ENCODE results near the gene ATP1A2.

Gene ATP1A2

DNA sequence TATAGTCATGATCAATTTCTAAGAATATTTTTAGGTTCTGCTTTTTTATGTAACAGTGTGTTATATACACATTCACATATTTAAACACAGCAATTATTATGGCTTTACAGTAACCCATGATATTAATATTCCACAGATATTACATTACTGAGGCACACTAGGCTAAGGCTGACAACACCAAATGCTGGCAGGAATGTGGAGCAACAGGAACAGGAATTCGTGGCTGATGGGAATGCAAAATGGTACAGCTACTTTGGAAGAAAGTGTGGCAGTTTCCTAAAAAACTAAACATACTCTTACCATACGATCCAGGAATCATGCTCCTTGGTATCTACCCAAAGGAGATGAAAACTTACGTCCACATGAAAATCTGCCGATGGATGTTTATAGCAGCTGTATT, 36.1 kb upstream of the ATP1A2 start:
- no peak overlapping the region for H3K27ac ChIP-seq
- CTCF ChIA-PET: interaction anchor here (0.5 to 5.1 kb wide), 6 partner anchors 10 to 507 kb away, joined by 3 to 47 read pairs (median 3); no protein-coding TSS in a partner anchor
- no peak for TF ChIP-seq CTCF (conservative IDR thresholded peaks at IDR 0.05; ENCODE audit: low read depth)
- POLR2A ChIA-PET (ENCODE audit: low non-redundant PET): no interaction called here
- DNase-seq (ENCODE audit: low spot score): no peak

DNA sequence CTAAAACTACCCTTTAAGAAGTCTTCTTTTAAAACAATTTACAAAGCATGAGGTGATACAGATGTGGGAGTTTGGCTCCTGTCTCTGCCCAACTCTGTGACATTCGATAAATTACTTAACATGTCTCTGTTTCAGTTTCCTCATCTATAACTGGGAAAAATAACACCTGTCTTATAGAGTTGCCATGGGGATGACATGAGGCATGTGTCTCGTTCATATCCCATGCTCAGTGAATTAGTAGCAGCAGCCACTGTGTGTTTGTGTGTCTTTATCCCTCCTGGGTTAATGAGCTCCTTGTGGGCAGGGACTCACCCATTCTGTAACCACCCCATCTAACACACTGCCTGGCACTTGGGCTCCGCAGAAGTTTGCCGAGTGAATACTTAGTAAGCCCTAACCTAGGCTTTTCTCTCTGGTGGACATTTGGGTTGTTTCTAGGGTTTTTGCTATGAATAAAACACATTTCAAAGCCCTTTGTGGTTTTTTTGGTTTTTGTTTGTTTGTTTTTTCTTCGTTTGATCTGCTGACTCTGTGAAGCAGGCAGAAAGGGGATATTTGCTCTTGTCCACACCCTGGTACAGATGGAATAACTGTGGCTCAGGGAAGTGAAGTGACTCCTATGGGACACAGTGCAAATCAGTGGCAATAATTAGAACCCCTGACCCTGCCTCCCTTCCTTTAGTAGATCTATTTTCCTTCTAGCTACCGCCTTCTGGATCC, 35.0 kb upstream of the ATP1A2 start:
- no peak for TF ChIP-seq CTCF (conservative IDR thresholded peaks at IDR 0.05; ENCODE audit: low read depth)
- ChIA-PET POLR2A (ENCODE audit: low non-redundant PET) (no interaction called here), CTCF (interaction anchor here (0.5 to 5.1 kb wide), 3 partner anchors 34 to 126 kb away, joined by 3 to 47 read pairs (median 5); no protein-coding TSS in a partner anchor)
- no peak for DNase-seq (ENCODE audit: low spot score)
- no peak overlapping the region for H3K27ac ChIP-seq

DNA sequence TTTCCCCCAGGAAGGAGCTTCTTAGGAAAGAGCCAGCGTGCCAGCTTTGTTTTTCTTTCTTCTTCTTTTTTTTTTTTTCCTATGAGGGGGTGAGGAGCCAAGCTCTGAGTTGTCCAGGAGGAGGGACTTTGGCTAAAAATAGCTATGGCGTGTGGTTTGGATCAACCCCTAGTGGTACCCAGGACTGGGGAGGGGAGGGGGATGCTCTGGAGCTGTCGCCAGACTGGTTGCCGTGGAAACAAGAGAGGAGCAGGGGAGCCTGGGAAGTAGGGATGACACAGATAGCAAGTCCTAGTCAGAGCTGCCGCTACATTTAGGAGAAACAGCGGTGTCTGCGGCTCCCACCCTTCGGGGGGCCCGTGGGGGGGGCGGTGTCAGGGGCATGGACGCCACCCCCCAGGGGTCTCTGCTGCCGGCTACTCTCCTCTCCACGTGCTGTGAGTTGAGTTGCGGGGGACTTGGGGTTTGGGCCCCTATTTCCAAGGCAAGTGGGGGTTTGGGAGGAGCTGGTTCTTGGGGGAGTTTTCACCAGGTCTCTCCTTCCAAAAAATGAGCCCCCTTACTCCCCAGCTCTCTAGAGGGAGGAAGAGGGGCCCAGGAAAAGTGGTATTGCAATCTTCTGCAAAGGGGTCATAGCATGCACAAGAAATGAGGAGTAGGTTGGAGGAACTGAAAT, 34.2 kb upstream of the ATP1A2 start, which contains the start of gene KCNJ9:
KCNJ9 (plus strand) TSS at position 278 of the 676 bp plus-strand sequence. CDS start 2,493 bp downstream, outside the sequence.
- CTCF ChIA-PET: interaction anchor here (0.6 to 5.1 kb wide), 4 partner anchors 35 to 507 kb away, joined by 3 to 47 read pairs (median 4); no protein-coding TSS in a partner anchor
- no peak for TF ChIP-seq CTCF (conservative IDR thresholded peaks at IDR 0.05; ENCODE audit: low read depth)
- H3K27ac ChIP-seq: no peak within 1 kb of the TSS
- POLR2A ChIA-PET (ENCODE audit: low non-redundant PET): no interaction called here
- no peak for DNase-seq (ENCODE audit: low spot score)

DNA sequence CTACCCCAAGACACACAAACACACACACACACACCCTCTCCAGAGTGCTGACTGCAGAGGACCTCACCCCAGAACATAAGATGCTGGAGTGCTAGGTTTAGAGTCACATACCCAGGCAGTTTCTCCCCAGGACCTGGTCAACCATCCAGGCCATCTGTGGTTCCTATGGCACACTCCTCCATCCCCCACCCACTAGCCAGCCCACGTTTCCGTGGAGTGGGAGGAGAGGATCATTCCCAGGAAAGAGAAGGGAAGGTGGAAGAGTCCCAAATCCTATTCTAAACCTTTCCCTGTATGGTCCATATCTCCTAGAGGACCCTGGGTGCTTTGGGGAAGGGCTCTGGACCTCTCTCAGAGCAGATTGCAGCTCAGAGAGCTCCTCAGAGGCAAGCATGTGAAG, 33.1 kb upstream of the ATP1A2 start:
- CTCF ChIA-PET: interaction anchor here (0.6 to 5.1 kb wide), 3 partner anchors 36 to 941 kb away, joined by 4 to 47 read pairs (median 6); no protein-coding TSS in a partner anchor
- no peak overlapping the region for H3K27ac ChIP-seq
- POLR2A ChIA-PET (ENCODE audit: low non-redundant PET): interaction anchor here (1.2 kb wide), 1 partner anchor 36 kb away, joined by 7 read pairs; no protein-coding TSS in a partner anchor
- DNase-seq (ENCODE audit: low spot score): no peak
- no peak for TF ChIP-seq CTCF (conservative IDR thresholded peaks at IDR 0.05; ENCODE audit: low read depth)

GRCh38 chr1:160082926-160083325, 32.6 kb upstream of the ATP1A2 start:
- DNase-seq (ENCODE audit: low spot score): no peak
- POLR2A ChIA-PET (ENCODE audit: low non-redundant PET): interaction anchor here (1.2 kb wide), 1 partner anchor 36 kb away, joined by 7 read pairs; no protein-coding TSS in a partner anchor

More at GRCh38 chr1:160082926-160083325, 32.6 kb upstream of the ATP1A2 start:
- TF ChIP-seq CTCF (conservative IDR thresholded peaks at IDR 0.05; ENCODE audit: low read depth): no peak
- no peak overlapping the region for H3K27ac ChIP-seq
- CTCF ChIA-PET: interaction anchor here (0.6 to 5.1 kb wide), 6 partner anchors 37 to 942 kb away, joined by 3 to 47 read pairs (median 5); partner anchors contain the start of gene ATP1A4

Data from RWPE1 (cell line).